DND-41 (cell line): ENCODE measurements around the gene PLD1.

Experiments
- CTCF ChIP-seq: IDR thresholded peaks from 2 replicates; pipeline ENCODE4 v1.5.1; 2012; ENCODE audit warnings: borderline replicate concordance, low read length, moderate library complexity, mild to moderate bottlenecking; ENCODE audit not compliant: poor library complexity, severe bottlenecking; ENCODE audit errors: extremely low read depth
- EZH2 ChIP-seq: IDR thresholded peaks from 3 replicates; pipeline ENCODE4 v1.6.1; 2012; ENCODE audit warnings: borderline replicate concordance, low read depth, mild to moderate bottlenecking, moderate library complexity, low read length, inconsistent platforms; ENCODE audit not compliant: severe bottlenecking

DNA sequence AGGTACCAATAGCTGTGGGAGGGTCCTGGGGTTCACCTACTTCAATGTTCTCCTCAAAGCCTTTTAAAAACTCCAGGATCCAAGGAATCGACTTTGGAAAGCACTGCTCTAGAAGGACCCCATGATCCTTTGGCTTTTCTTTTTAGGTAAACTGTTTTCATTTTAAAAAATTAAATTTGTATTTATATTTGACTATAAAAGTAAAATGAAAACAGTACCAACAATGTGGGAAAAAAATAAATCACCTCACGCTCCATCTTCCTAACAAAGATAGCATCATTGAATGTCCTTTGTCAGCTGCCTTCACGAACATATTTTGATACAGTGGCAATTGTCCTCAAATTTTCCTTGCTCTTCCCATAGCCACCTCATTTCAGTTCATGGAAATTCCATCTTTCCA lies 127.5 kb downstream of the PLD1 start:
- TF ChIP-seq CTCF (no peak), EZH2 (no peak)
